Natural killer cell (primary cell): Measurements from ENCODE around the gene AGAP2. TPM values are rescaled to one million over a fixed set of nuclear protein-coding genes. Genes with fewer than 3 reads are reported as not detected.

ENCODE experiments used
- ATAC-seq, 3 donors: fragments of 150-1000 bp in 2 of 3; fragments of 200-7000 bp in 1 of 3; cut with Tn5 transposase; 1 replicate in 1 of 3; 2 replicates in 2 of 3; pipeline ENCODE4 v1.10.0; 2021; ENCODE audit warnings: mild to moderate bottlenecking in 2 of 3, moderate library complexity in 2 of 3
- DNase-seq, 2 donors: peaks; one replicate each; pipeline versions ENCODE4 v3.0.0 to v3.0.0-alpha.2; 2013 to 2021; ENCODE audit warnings: mixed read lengths in 1 of 2
- H3K27ac ChIP-seq: one replicate; pipeline ENCODE4 v1.5.1; 2013; ENCODE audit warnings: mild to moderate bottlenecking, low read length
- H3K27me3 ChIP-seq: one replicate; pipeline ENCODE4 v1.6.1; 2013; ENCODE audit warnings: low read length; ENCODE audit not compliant: control insufficient read depth, insufficient read depth
- H3K36me3 ChIP-seq: one replicate; pipeline ENCODE4 v1.6.1; 2013; ENCODE audit warnings: low read length; ENCODE audit not compliant: control insufficient read depth, insufficient read depth
- H3K4me1 ChIP-seq: one replicate; pipeline ENCODE4 v1.6.1; 2013; ENCODE audit warnings: low read length; ENCODE audit not compliant: control insufficient read depth, insufficient read depth
- H3K4me3 ChIP-seq: one replicate; pipeline ENCODE4 v1.5.1; 2013; ENCODE audit warnings: low read length
- H3K9me3 ChIP-seq: one replicate; pipeline ENCODE4 v1.6.1; 2013; ENCODE audit warnings: low read length; ENCODE audit not compliant: control insufficient read depth, insufficient read depth
- H3K27ac Mint-ChIP-seq, 2 donors: one replicate each; pipeline ENCODE4 v1.8.0; 2022; ENCODE audit warnings: mild to moderate bottlenecking in 2 of 2, mixed read lengths in 2 of 2, moderate library complexity in 1 of 2
- H3K27me3 Mint-ChIP-seq, 2 donors: one replicate each; pipeline ENCODE4 v1.8.0; 2022; ENCODE audit warnings: low read depth in 2 of 2, mixed read lengths in 2 of 2
- H3K36me3 Mint-ChIP-seq: one replicate; pipeline ENCODE4 v1.8.0; 2022; ENCODE audit warnings: mixed read lengths
- H3K4me1 Mint-ChIP-seq, 2 donors: one replicate each; pipeline ENCODE4 v1.8.0; 2022; ENCODE audit warnings: mixed read lengths in 2 of 2
- H3K4me3 Mint-ChIP-seq: one replicate; pipeline ENCODE4 v1.8.0; 2022; ENCODE audit warnings: mild to moderate bottlenecking, moderate library complexity, mixed read lengths
- H3K9me3 Mint-ChIP-seq, 2 donors: one replicate each; pipeline ENCODE4 v1.8.0; 2022; ENCODE audit warnings: mixed read lengths in 2 of 2
- WGBS: methylation state at CpG from one replicate; pipeline ENCODE4 v1.1.7; 2013; ENCODE audit warnings: missing lambda C conversion rate; ENCODE audit not compliant: insufficient coverage; 5-methylcytosine and 5-hydroxymethylcytosine counted together
- intact Hi-C: fragments of 100-400 bp; cut with micrococcal nuclease; formaldehyde crosslinking; loops from one replicate; pipeline ENCODE4 v1.14.2; 2022
- total RNA-seq, 4 donors: library from RNA; stranded (reverse); fragments of 120-200 nt in 1 of 4; gene quantifications; one replicate each; pipeline versions ENCODE4 v1.2.3 to v1.2.4, GENCODE V29; 2013 to 2022
- TF ChIP-seq, protein P1 (sequence below): fragments of 200-600 bp; IDR thresholded peaks from one replicate; pipeline ENCODE4 v1.8.0; 2022; ENCODE audit warnings: antibody characterized with exemption

Gene AGAP2
- total RNA-seq, 3 donors from 2014 or later (not counting 1 experiment from before 2014, with no cell fraction given), result 54.1 to 63.5 (median 54.8) TPM

DNA sequence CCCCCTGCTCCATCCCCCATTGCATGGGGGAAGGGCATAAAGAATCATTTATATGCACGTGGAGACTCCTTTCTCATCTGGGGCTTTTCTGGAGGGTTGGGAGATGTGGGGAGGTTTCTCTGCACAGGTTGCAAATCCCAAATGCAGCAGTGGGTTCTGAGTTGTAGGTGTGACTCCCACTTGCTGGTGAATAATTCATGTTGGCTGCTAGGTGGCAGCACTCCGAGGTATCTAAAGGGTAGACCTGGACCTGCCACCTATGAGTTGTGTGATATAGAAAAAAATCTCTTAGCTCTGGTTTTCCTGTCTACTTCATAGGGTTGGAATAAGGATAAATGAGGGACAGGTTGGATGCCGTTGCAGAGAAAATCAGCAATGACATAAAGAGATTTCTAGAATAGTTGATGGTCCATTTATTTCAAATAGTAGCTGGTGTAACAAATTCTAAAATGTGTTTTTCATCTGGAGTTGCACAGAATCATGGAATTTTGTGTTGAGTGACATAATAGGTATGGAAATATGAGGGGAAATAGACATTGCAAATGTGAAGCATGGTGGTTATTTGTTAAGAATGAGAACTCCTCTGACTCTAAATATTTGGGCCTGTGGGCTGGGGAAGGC lies 20.9 kb upstream of the AGAP2 start:
- Mint-ChIP-seq H3K4me3 (no peak overlapping the region), H3K36me3 (no peaks in the 10 kb centered on the region), H3K27ac (no peak overlapping the region)

DNA sequence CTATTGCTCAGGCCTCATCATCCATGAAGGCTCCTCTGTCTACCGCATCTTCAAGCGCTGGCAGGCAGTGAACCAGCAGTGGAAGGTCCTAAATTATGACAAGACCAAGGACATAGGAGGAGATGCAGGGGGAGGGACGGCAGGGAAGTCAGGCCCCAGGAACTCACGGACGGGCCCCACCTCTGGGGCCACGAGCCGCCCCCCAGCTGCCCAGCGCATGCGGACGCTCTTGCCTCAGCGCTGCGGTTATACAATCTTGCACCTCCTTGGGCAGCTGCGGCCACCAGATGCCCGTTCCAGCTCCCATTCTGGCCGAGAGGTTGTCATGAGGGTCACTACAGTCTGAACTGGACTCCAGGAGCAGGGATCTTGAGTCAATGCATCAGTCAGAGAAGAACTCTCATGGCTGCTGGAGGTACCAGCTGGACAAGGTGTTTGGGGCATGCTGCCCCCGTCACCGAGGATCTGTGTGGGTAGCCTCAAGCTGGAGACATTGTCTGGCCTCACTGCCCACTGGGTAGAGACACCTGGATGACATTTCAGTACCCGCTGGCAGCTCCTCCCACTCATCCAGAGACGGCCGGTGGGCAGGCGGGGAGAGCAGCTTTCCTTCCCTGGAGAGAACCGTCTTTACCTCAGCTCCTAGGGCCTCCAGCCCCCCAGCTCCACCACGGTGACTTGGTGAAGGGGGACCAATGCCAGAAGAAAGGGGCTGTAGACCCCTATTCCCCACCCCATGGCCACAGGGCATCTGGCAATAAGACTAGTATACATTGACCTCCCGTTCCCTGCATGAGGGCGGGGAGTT lies 20.2 kb upstream of the AGAP2 start:
- Histone ChIP-seq H3K27me3 (peaks cover 5% of the 10 kb centered on the region), H3K4me1 (peaks cover 25% of the 10 kb centered on the region), H3K9me3 (no peaks in the 10 kb centered on the region), H3K36me3 (peaks cover 12% of the 10 kb centered on the region), H3K4me3 (no peak overlapping the region), H3K27ac (no peak overlapping the region)
- Mint-ChIP-seq H3K27ac (no peak overlapping the region), H3K27me3 (peaks cover 8 to 14% of the 10 kb centered on the region in 2 donors), H3K4me3 (no peak overlapping the region), H3K4me1 (peaks cover 27 to 37% of the 10 kb centered on the region in 2 donors), H3K36me3 (no peaks in the 10 kb centered on the region), H3K9me3 (no peaks in the 10 kb centered on the region)
- ATAC-seq (no peak), DNase-seq (no peak)
- 97% methylated on average over 23 of the region's 25 CpGs for WGBS
- TF ChIP-seq, protein P1, sequence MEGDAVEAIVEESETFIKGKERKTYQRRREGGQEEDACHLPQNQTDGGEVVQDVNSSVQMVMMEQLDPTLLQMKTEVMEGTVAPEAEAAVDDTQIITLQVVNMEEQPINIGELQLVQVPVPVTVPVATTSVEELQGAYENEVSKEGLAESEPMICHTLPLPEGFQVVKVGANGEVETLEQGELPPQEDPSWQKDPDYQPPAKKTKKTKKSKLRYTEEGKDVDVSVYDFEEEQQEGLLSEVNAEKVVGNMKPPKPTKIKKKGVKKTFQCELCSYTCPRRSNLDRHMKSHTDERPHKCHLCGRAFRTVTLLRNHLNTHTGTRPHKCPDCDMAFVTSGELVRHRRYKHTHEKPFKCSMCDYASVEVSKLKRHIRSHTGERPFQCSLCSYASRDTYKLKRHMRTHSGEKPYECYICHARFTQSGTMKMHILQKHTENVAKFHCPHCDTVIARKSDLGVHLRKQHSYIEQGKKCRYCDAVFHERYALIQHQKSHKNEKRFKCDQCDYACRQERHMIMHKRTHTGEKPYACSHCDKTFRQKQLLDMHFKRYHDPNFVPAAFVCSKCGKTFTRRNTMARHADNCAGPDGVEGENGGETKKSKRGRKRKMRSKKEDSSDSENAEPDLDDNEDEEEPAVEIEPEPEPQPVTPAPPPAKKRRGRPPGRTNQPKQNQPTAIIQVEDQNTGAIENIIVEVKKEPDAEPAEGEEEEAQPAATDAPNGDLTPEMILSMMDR, result no peak
- intact Hi-C loops, result no loop called here

More for the DNA sequence above, 20.9 kb upstream of the AGAP2 start:
- DNase-seq, result peak in 1 of 2 donors; percentile 75
- H3K36me3 ChIP-seq, result peaks cover 12% of the 10 kb centered on the region
- Mint-ChIP-seq H3K9me3 (no peaks in the 10 kb centered on the region), H3K27me3 (peaks cover 15 to 21% of the 10 kb centered on the region in 2 donors), H3K4me1 (peaks cover 22 to 34% of the 10 kb centered on the region in 2 donors)
- peaks cover 19% of the 10 kb centered on the region for H3K4me1 ChIP-seq
- intact Hi-C loops, result no loop called here
- no peak overlapping the region for H3K27ac ChIP-seq
- ATAC-seq, result peak in 1 of 3 donors; percentile 34
- H3K9me3 ChIP-seq, result no peaks in the 10 kb centered on the region
- TF ChIP-seq, protein P1, result peak; percentile 39
- H3K27me3 ChIP-seq, result peaks cover 12% of the 10 kb centered on the region
- 45% methylated on average over 3 of the region's 3 CpGs for WGBS
- H3K4me3 ChIP-seq, result no peak overlapping the region

DNA sequence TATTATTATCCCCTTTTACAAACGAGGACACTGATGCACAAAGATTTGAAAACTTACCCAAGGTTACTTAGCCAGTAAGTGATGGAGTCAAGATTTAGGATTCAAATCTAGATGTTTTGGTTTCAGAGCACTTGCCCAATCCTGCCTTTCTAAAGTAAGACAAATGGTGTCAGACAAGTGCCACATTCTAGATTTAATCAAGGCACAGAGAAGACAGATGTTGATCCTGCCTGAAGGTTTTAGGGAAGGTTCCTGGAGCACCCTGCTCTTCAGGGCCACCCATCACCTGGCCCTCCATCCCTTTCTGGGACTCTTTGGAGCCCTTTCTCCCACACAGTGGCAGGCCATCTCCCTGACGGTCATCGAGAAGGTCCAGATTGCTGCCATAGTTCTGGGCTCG lies 19.2 kb upstream of the AGAP2 start:
- Mint-ChIP-seq H3K4me1 (peaks cover 35 to 46% of the 10 kb centered on the region in 2 donors), H3K9me3 (no peaks in the 10 kb centered on the region), H3K4me3 (peak overlapping the region; percentile 35), H3K27ac (no peak overlapping the region), H3K27me3 (peaks cover 0 to 4% of the 10 kb centered on the region in 2 donors), H3K36me3 (no peaks in the 10 kb centered on the region)
- WGBS, result 97% methylated on average over 3 of the region's 4 CpGs
- intact Hi-C loops, result loop anchor here (2.0 kb wide), 1 partner anchor 147 kb away; no protein-coding TSS in a partner anchor
- no peak overlapping the region for H3K27ac ChIP-seq
- TF ChIP-seq, protein P1, result no peak
- peaks cover 27% of the 10 kb centered on the region for H3K4me1 ChIP-seq
- no peaks in the 10 kb centered on the region for H3K9me3 ChIP-seq
- peaks cover 12% of the 10 kb centered on the region for H3K36me3 ChIP-seq
- DNase-seq (no peak), ATAC-seq (no peak)
- no peaks in the 10 kb centered on the region for H3K27me3 ChIP-seq
- H3K4me3 ChIP-seq, result no peak overlapping the region
